Measurements from ENCODE around the gene PXDN.

The PXDN gene, protein sequence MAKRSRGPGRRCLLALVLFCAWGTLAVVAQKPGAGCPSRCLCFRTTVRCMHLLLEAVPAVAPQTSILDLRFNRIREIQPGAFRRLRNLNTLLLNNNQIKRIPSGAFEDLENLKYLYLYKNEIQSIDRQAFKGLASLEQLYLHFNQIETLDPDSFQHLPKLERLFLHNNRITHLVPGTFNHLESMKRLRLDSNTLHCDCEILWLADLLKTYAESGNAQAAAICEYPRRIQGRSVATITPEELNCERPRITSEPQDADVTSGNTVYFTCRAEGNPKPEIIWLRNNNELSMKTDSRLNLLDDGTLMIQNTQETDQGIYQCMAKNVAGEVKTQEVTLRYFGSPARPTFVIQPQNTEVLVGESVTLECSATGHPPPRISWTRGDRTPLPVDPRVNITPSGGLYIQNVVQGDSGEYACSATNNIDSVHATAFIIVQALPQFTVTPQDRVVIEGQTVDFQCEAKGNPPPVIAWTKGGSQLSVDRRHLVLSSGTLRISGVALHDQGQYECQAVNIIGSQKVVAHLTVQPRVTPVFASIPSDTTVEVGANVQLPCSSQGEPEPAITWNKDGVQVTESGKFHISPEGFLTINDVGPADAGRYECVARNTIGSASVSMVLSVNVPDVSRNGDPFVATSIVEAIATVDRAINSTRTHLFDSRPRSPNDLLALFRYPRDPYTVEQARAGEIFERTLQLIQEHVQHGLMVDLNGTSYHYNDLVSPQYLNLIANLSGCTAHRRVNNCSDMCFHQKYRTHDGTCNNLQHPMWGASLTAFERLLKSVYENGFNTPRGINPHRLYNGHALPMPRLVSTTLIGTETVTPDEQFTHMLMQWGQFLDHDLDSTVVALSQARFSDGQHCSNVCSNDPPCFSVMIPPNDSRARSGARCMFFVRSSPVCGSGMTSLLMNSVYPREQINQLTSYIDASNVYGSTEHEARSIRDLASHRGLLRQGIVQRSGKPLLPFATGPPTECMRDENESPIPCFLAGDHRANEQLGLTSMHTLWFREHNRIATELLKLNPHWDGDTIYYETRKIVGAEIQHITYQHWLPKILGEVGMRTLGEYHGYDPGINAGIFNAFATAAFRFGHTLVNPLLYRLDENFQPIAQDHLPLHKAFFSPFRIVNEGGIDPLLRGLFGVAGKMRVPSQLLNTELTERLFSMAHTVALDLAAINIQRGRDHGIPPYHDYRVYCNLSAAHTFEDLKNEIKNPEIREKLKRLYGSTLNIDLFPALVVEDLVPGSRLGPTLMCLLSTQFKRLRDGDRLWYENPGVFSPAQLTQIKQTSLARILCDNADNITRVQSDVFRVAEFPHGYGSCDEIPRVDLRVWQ (N-terminal part only)

GRCh38 chr2:1744446-1745170 is at the start of gene PXDN:
Gene PXDN, minus strand, starts transcription at chr2:1744515. Its CDS starts 60 bp downstream, at chr2:1744455.
- DNase-seq (ENCODE audit: extremely low read depth, insufficient read length): no peak
- no peaks in the 10 kb centered on the region for H3K27me3 ChIP-seq (replicated peaks; ENCODE audit: control insufficient read depth, insufficient read depth, low read length)
- no peak within 1 kb of the TSS for H3K4me3 ChIP-seq (replicated peaks; ENCODE audit: low read depth, low read length)
- H3K36me3 ChIP-seq (ENCODE audit: control insufficient read depth, insufficient read depth, low read length): no peaks in the 10 kb centered on the region
- no peak for TF ChIP-seq CTCF (IDR thresholded peaks at IDR 0.05; ENCODE audit: insufficient read depth, low read length, poor library complexity, severe bottlenecking)

DNA sequence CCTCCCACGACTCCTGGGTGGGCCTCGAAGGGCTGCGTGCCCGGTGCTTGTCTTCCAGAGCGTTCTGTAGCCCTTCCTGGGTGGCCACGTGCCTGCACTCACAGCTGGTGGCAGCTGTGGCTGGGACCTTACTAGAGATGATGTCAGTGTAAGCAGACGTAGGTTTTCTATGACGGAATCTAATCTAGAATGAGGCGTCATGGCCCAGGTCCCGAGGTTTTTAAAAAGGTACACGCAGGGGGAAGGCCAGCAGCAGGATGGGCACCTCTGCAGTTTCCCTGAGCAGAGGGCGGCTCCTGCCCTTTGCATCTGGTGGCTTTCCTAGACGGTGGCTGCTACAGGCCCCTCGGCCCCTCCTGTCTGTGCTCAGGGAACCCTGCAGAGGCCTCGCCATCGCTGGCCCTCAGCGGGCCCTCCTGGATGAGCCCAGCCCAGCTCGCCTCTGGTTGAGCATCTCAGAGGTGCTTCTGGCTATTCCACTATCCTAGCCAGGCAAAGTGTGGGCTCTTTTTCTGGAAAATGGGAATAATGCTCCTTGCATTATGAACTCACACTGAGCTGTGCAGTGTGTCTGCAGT is 49.6 kb upstream of the PXDN start:
- H3K36me3 ChIP-seq (ENCODE audit: control insufficient read depth, insufficient read depth, low read length): no peaks in the 10 kb centered on the region
- no peaks in the 10 kb centered on the region for H3K27me3 ChIP-seq (replicated peaks; ENCODE audit: control insufficient read depth, insufficient read depth, low read length)
- DNase-seq (ENCODE audit: extremely low read depth, insufficient read length): no peak
- no peak for TF ChIP-seq CTCF (IDR thresholded peaks at IDR 0.05; ENCODE audit: insufficient read depth, low read length, poor library complexity, severe bottlenecking)
- H3K4me3 ChIP-seq (replicated peaks; ENCODE audit: low read depth, low read length): no peak overlapping the region

GRCh38 chr2:1793001-1793867 is 48.9 kb upstream of the PXDN start:
- DNase-seq (ENCODE audit: extremely low read depth, insufficient read length): no peak
- Histone ChIP-seq H3K4me3 (replicated peaks; ENCODE audit: low read depth, low read length) (no peak overlapping the region), H3K36me3 (ENCODE audit: control insufficient read depth, insufficient read depth, low read length) (no peaks in the 10 kb centered on the region), H3K27me3 (replicated peaks; ENCODE audit: control insufficient read depth, insufficient read depth, low read length) (no peaks in the 10 kb centered on the region)
- no peak for TF ChIP-seq CTCF (IDR thresholded peaks at IDR 0.05; ENCODE audit: insufficient read depth, low read length, poor library complexity, severe bottlenecking)

GRCh38 chr2:1791685-1792435 is 47.5 kb upstream of the PXDN start:
- DNase-seq (ENCODE audit: extremely low read depth, insufficient read length): no peak
- Histone ChIP-seq H3K36me3 (ENCODE audit: control insufficient read depth, insufficient read depth, low read length) (no peaks in the 10 kb centered on the region), H3K4me3 (replicated peaks; ENCODE audit: low read depth, low read length) (no peak overlapping the region)

More at GRCh38 chr2:1791685-1792435, 47.5 kb upstream of the PXDN start:
- H3K27me3 ChIP-seq (replicated peaks; ENCODE audit: control insufficient read depth, insufficient read depth, low read length): no peaks in the 10 kb centered on the region
- no peak for TF ChIP-seq CTCF (IDR thresholded peaks at IDR 0.05; ENCODE audit: insufficient read depth, low read length, poor library complexity, severe bottlenecking)

Measured in GM06990 (cell line).